HG02678 (cell line): ENCODE data around the gene PSD2.

ENCODE experiments used
- ATAC-seq: cut with Tn5 transposase; IDR thresholded peaks from one replicate; pipeline ENCODE4 v1.9.1; 2021; ENCODE audit warnings: mild to moderate bottlenecking, moderate library complexity; ENCODE audit not compliant: unreplicated experiment

PSD2 gene

GRCh38 chr5:139835656-139836055, 40.0 kb downstream of the PSD2 start:
- ATAC-seq = no peak

DNA sequence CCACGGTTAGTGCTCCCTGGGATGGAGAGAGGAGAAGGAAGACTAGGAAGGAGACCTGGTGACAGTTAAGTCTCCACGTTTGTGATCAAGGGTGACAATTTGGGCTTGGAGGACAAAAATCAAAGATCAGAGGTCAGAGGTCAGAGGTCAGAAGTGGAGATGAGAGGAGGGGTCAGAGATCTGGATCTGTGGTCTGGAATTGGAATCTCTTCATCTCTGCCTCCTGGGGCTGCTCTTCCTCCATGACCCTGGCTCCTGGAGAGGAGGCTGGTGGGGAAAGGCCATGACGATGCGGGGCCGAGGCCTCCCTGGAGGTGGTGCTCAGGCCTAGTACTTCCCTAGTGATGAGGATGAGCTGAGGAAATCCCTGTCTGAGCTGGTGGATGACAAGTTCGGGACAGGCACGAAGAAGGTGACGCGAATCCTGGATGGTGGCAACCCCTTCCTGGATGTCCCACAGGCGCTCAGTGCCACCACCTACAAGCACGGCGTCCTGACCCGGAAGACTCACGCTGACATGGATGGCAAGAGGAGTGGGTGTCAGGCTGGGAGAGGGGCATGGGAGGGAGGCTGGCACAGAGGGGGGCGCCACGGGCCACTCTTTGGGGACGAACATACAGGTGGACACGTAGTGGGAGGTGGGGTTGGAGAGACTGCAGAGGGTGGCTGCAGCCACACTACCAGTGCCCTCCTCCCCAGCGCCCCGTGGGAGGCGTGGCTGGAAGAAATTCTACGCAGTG, 41.0 kb downstream of the PSD2 start:
- ATAC-seq = no peak

GRCh38 chr5:139837711-139838380, 42.2 kb downstream of the PSD2 start:
- ATAC-seq = no peak

DNA sequence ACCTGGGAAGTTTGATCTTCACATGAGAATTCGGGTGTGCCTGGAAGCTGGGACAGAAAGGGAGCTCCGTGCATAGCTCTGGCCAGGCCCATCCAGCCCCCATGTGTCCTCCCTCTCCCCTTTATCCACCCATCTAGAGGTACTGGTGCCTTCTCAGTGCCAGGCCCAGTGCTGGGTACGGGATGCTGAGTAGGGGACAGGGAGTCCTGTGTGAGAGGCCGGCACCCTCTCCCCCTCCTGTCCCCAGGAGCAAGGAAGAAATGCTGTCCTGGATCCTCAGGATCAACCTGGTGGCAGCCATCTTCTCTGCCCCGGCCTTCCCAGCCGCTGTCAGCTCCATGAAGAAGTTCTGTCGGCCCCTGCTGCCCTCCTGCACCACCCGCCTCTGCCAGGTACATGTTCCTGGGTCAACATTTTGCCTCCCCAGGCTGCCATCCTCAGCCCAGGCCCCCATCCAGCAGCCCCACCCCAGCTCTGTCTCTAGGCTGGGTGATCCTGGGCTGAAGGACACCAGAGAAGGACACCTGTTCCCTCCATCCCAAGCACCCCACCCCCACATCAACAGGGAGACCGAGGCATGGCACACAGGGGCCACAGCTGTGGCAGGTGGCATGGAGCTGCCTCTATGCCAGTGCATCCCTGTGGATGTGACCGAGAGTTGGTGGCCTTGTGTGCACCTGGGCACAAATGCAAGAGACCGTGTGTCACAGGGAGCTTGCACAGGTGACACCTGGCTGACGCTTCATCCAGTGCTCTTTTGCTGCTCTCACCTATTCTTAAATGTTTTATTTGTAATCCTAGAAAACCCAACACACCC, 43.0 kb downstream of the PSD2 start:
- no peak for ATAC-seq

DNA sequence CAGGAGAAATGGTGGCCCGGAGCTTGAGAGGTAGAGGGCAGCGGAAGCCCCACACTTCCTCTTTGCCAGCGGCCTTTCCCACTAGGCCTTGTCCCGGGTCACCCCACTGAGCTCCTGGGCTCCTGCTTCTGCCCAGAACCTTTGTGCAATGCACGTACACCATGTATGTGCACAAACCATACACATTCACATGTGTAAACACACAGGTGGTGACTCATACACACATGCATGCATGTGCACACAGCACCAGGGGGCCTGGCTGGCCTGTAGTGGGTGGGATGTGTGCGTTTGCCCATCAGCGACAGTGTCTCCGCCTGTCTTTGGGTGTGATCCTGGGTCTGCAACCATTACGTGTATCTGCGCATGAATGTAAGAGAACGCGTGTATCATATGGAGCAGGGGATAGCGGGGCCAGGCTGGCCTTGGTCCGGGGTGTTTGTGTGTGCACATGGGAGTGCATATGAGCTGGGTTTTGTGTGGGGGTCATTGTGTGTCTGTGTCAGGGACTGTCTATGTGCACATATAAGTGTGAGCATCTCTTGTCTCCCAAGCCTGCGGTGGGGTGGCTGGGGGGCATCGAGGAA, 43.7 kb downstream of the PSD2 start:
- no peak for ATAC-seq

- ATAC-seq = no peak
Observed at GRCh38 chr5:139839918-139840317, 44.3 kb downstream of the PSD2 start.

- no peak for ATAC-seq
Observed at GRCh38 chr5:139841549-139841948, 45.9 kb downstream of the PSD2 start.

DNA sequence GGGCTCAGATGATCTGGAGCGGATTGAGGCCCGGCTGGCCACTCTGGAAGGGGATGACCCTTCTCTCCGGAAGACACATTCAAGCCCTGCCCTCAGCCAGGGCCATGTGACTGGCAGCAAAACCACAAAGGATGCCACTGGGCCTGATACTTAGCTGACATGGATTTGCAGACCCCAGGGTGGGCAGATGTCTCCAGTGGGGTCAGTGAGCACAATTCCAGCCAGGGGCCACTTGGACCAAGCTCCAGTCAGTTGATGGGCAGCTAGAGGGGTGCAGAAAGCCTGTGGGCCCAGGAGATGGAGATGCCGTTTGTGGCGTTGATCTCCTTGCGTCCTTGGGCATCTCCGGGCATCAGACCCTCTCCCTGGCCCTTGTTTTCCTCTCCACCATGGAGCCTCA, 46.7 kb downstream of the PSD2 start:
- ATAC-seq = no peak

DNA sequence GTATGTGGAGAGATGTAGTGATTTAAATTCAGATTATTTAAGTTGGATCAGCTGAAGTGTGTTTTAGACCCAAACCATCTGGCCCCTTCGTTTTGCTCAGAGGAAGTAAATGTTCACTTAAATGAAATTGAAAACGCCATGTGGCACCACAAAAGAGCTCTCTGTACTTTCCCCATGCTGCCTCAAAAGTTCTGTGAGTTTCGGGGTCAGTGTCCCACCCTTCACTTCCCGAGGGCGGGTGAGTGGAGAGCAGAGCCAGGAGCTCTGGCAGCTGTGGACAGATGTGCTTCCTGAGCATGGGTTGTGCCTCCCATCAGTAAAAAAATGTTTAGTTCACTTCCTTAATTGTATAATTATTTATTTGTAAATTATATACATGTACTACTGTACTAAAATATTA, 48.4 kb downstream of the PSD2 start:
- no peak for ATAC-seq

DNA sequence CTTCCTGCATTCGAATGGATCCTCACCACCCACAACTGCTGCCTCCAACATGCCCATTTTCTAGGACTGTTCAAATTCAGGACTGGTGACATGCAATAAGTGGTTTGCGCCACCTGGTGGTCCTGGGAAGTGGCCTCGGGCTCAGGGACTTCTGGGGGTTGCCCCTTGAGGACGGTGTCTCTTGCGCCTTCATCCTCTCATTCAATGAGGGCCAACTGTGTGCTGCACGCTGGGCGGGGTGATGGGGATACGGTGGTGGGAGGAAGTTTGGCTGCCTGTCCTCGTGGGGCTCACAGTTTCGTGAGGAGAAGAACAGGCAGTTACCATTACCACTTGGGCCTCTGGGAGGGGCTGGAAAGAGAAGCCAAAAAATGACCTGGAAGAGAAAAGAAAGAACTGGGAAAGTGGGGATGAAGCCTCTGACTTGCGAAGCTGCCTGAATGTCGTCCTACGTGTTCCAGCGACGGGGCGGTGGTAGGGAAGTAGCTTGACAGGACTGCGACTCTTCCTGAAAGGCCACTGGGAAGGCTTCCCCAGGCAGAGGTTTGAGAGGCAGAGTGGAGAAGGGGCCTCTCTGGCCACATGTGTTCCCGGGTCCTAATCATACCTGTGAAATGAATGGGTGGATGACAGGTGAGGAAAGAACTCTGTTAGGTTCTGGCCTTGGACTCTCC, 49.0 kb downstream of the PSD2 start:
- peak; percentile 41 for ATAC-seq

- ATAC-seq = no peak
Observed at GRCh38 chr5:139845846-139846681, 50.5 kb downstream of the PSD2 start.

GRCh38 chr5:139847091-139847490, 51.5 kb downstream of the PSD2 start:
- ATAC-seq = no peak

- ATAC-seq = peak; percentile 65
Observed at GRCh38 chr5:139847790-139848507, 52.3 kb downstream of the PSD2 start.

DNA sequence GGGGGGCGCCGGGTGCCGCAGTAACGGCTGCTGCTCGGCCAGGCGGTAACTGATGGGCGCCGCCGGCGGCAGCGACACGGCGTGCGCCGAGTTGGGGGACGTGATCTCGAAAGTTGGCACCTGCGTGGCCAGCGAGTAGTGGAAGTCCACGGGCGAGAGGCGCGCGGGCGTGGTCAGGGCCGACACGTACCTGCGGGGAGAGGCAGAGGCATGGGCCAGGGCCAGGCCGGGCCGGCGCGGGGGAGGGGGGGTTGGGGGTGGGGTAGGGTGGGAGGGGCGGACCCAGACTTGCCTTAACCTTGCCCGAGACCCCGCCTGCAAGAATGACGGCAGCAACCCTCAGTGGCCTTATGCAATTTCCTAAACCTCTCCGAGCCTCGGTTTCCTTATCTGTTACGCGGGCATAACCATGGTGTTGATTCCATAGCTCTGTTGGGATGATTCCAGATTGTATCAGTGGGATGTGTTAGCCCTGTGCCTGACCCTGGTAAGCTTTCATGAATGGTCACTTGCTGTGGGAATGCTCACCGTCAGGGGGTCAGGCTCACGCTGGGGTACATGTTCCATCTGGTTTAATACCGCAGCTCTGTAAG, 53.0 kb downstream of the PSD2 start:
- ATAC-seq = peak; percentile 21

DNA sequence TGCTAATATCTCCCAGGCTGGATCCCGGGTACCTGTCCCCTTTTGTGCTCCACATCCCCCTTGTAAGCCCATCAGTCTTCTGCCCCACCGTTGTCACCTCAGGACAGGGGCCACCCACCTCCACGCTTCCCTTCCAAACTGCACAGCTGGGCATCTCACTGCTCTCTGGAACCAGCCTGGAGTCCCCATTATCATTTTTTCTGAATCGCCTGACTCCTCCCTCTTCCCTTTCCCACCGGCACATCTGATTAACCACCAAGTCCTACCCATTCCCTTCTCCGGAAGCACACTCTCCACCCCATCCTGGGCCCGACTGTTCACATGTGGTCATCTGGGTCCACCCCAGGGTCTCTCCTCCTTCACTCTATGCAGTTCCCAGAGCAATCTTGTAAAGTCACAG, 53.9 kb downstream of the PSD2 start:
- no peak for ATAC-seq

DNA sequence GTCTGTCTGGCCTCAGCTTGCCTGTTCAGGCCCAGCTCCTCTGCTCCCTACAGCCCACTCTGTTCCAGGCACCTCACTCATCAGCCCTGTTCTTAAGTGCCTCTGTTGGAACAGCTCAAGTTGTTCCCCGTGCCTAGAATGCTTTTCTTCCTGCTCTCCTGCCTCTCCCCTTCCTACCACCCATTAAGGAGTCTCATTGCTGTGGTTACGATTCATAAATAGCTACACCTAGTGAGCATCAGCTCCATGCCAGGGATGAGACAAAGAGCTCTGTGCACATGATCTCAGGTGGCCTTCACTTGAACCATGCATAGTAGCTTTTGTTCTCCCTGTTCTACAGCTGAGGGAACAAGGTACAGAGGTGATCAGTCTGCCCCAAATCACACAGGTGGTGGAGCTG, 54.3 kb downstream of the PSD2 start:
- ATAC-seq = no peak

DNA sequence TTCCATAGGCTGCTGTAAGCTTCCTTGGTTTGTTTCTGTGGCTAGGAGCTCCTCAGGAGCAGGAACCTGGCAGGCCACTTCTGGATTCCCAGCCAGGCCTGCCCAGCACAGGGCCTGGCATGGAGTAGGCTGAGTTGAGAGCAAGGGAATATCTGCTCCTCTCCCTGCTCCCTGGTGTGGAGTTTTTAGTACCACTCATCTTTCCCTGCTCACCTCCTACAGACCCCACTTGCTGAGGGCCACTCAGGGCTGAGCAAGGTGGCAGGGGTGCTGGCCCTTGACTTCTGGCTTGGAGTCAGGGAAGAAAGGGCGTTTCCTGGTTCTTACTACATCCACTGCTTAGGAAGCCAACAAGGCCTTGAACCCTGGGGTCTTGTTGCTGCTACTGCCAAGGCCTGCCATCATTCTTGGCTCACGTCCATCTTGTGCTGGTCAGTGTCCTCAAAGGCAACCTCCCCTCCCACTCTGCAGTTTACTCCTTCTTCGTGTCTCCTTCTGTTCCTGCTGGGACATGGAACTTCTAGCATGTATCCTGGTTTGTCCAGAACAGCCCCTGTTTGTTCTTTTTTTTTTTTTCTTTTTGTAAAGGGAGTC, 54.9 kb downstream of the PSD2 start:
- ATAC-seq = no peak

- ATAC-seq = no peak
Observed at GRCh38 chr5:139851558-139851957, 56.0 kb downstream of the PSD2 start.

DNA sequence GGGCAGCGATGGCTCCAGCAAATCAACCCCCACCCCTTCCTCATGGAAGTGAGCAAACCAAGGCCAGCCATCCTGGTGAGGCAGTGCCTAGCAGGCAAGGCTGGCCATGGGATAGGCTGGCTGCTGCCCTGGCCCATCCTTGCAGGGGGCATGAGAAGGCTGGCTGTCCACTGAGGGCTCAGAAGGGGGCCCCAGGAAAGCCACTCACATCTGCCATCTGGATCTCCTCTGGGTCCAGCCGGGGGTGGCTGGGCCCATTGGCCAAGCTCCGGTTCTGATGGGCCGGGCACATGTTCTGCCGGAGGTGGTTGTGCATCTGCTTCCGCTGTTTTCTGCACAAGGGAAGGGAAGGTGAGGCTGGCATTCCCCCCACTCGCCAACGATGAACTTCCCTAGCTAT, 57.1 kb downstream of the PSD2 start:
- ATAC-seq = no peak
